OCI-LY7 (cell line): ENCODE results near the gene FSD2.

Source experiments
- CTCF ChIP-seq: fragments of 200-600 bp; sonication (generic); conservative IDR thresholded peaks from 2 replicates; pipeline ENCODE4 v1.5.1; 2014; ENCODE audit warnings: mild to moderate bottlenecking, antibody characterized with exemption, low read length, moderate library complexity, mixed read lengths
- EZH2phosphoT487 ChIP-seq: fragments of 200-600 bp; sonication (generic); IDR thresholded peaks from 2 replicates; pipeline ENCODE4 v1.6.1; 2018; ENCODE audit warnings: low read depth, borderline replicate concordance, mild to moderate bottlenecking, mixed run types, antibody characterized with exemption, low read length, moderate library complexity, mixed read lengths

- TF ChIP-seq CTCF = no peak
- TF ChIP-seq EZH2phosphoT487 = no peak
Observed at GRCh38 chr15:82731527-82731926, 74.3 kb downstream of the FSD2 start.
